Heart left ventricle (tissue), 13 donors: ENCODE measurements around the gene FAM3D.

Source experiments
- CTCF ChIP-seq, 12 donors: fragments of 200-600 bp; sonication (generic) in 4 of 12; IDR thresholded peaks; one replicate each; pipeline versions ENCODE4 v1.5.0 to v1.8.0; 2018 to 2022; ENCODE audit warnings: antibody characterized with exemption in 12 of 12, mild to moderate bottlenecking in 5 of 12
- POLR2A ChIP-seq, 2 donors: fragments of 450-650 bp; IDR thresholded peaks; one replicate each; pipeline ENCODE4 v1.6.1; 2017; ENCODE audit warnings: antibody characterized with exemption in 2 of 2, mild to moderate bottlenecking in 2 of 2, moderate library complexity in 2 of 2
- donor health status: ischemic (EF 13 %, LVEDD 7.1; RV severe dilation, severe dysfunction).
- donor health status: DM: no; HTN: yes; CAD: no.
- donor health status: DM: no; HTN: no; CAD: no.
- donor health status: ischemic (EF 25% LVEDD 6.9; RV normal size, moderate dysfunction).
- donor health status: ischemic (EF 25% LVEDD 5.7; RV mildly dilated, moderate dysfunction).
- donor health status: ischemic (EF 35%, LVEDD 5.7; RV mildly dilated, moderate dysfunction).
- donor health status: nonischemic (EF 11% LVEDD 7.7; RV severe dilation, severe dysfunction).
- donor health status: DM: yes; HTN: yes; CAD: no.
- donor health status: PGD.
- donor health status: ischemic (EF 29% LVEDD 5.4; RV normal size, mild dysfunction).
- donor health status: nonischemic (EF 23%, LVEDD 6.1; RV moderate dilation, normal function).

DNA sequence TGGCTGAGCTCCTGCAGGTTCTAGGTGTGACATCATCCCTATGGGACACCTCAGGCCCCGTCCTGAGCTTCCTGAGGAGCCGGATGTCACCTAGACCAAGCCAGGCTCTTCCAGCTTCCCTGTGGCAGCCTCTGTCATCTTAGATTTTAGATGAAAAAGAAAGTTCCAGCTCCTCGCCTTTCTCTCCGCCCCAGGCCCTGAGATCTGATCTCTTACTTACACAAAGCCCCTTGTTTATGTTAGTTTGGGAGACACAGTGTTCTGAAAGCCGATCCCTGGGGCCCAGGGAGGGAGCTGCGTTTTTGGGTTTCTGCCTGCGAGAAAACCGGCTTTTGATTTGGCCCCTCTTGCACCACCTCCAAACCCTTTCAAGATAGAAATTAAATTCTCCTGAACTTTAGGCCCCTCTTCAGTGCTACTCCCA lies 49.2 kb downstream of the FAM3D start:
- TF ChIP-seq CTCF (IDR thresholded peaks at IDR 0.05), result no peak
- no peak for TF ChIP-seq POLR2A (IDR thresholded peaks at IDR 0.05)
